IPS-NIHi11 (cell line): ENCODE measurements around the gene ZDHHC11B.
"Not testable (repeated sequence)": the region's sequence is repeated elsewhere in the genome, so short reads cannot be mapped to it uniquely, and the experiment has no call there.

Experiments
- DNase-seq: peaks from one replicate; pipeline ENCODE4 v3.0.0; 2012; ENCODE audit warnings: mixed read lengths, low spot score

ZDHHC11B gene

GRCh38 chr5:685262-686171 lies 99.0 kb downstream of the ZDHHC11B start:
- no peak for DNase-seq

GRCh38 chr5:684751-685216 lies 99.7 kb downstream of the ZDHHC11B start:
- DNase-seq: no peak

- DNase-seq: no peak
Measured at GRCh38 chr5:683551-684481, 100.7 kb downstream of the ZDHHC11B start.

- DNase-seq: not testable (repeated sequence)
Measured at GRCh38 chr5:682651-683358, 101.7 kb downstream of the ZDHHC11B start.

GRCh38 chr5:682216-682615 lies 102.3 kb downstream of the ZDHHC11B start:
- not testable (repeated sequence) for DNase-seq

- DNase-seq: not testable (repeated sequence)
Measured at GRCh38 chr5:681317-682191, 103.0 kb downstream of the ZDHHC11B start.

- DNase-seq: not testable (repeated sequence)
Measured at GRCh38 chr5:680836-681235, 103.7 kb downstream of the ZDHHC11B start.

GRCh38 chr5:680118-680795 lies 104.3 kb downstream of the ZDHHC11B start:
- not testable (repeated sequence) for DNase-seq

GRCh38 chr5:679166-679895 lies 105.2 kb downstream of the ZDHHC11B start:
- not testable (repeated sequence) for DNase-seq

GRCh38 chr5:678521-678920 lies 106.0 kb downstream of the ZDHHC11B start:
- DNase-seq: not testable (repeated sequence)

- DNase-seq: no peak
Measured at GRCh38 chr5:677131-678101, 107.1 kb downstream of the ZDHHC11B start.

- no peak for DNase-seq
Measured at GRCh38 chr5:676699-677076, 107.8 kb downstream of the ZDHHC11B start.

- DNase-seq: peak; percentile 26
Measured at GRCh38 chr5:675871-676698, 108.4 kb downstream of the ZDHHC11B start.

GRCh38 chr5:675111-675870 lies 109.2 kb downstream of the ZDHHC11B start:
- DNase-seq: peak; percentile 7

GRCh38 chr5:674630-675011 lies 109.9 kb downstream of the ZDHHC11B start:
- DNase-seq: peak; percentile 42

- DNase-seq: peak; percentile 23
Measured at GRCh38 chr5:673831-674629, 110.5 kb downstream of the ZDHHC11B start.
